ENCODE results near the gene ADPRHL1. TPM values are rescaled to one million over a fixed set of nuclear protein-coding genes. Genes with fewer than 3 reads are reported as not detected.

ADPRHL1 gene
- total RNA-seq, 1 donor from 2014 or later: 484 TPM

- Histone ChIP-seq H3K36me3 (no peaks in the 10 kb centered on the region), H3K27me3 (ENCODE audit: low read depth) (peaks cover 41% of the 10 kb centered on the region), H3K4me1 (peaks cover 8% of the 10 kb centered on the region), H3K9me3 (replicated peaks) (no peaks in the 10 kb centered on the region), H3K27ac (replicated peaks) (no peak overlapping the region), H3K4me3 (no peak overlapping the region)
- no peak for DNase-seq
- intact Hi-C loops (cut with micrococcal nuclease): no loop called here
- no peak for TF ChIP-seq CTCF (IDR thresholded peaks at IDR 0.05; ENCODE audit: borderline replicate concordance)
Observed at GRCh38 chr13:113358653-113359190, 94.6 kb downstream of the ADPRHL1 start.

- Histone ChIP-seq H3K27ac (replicated peaks) (no peak overlapping the region), H3K4me1 (no peaks in the 10 kb centered on the region), H3K27me3 (ENCODE audit: low read depth) (peaks cover 33% of the 10 kb centered on the region), H3K9me3 (replicated peaks) (no peaks in the 10 kb centered on the region), H3K36me3 (no peaks in the 10 kb centered on the region), H3K4me3 (no peak overlapping the region)
- intact Hi-C loops (cut with micrococcal nuclease): no loop called here
- DNase-seq: no peak
- no peak for TF ChIP-seq CTCF (IDR thresholded peaks at IDR 0.05; ENCODE audit: borderline replicate concordance)
Observed at GRCh38 chr13:113357529-113357928, 95.8 kb downstream of the ADPRHL1 start.

GRCh38 chr13:113356596-113356995, 96.7 kb downstream of the ADPRHL1 start:
- H3K9me3 ChIP-seq (replicated peaks): no peaks in the 10 kb centered on the region
- no peaks in the 10 kb centered on the region for H3K36me3 ChIP-seq
- H3K27ac ChIP-seq (replicated peaks): no peak overlapping the region
- H3K4me1 ChIP-seq: no peaks in the 10 kb centered on the region
- TF ChIP-seq CTCF (IDR thresholded peaks at IDR 0.05; ENCODE audit: borderline replicate concordance): no peak
- no peak overlapping the region for H3K4me3 ChIP-seq
- peaks cover 26% of the 10 kb centered on the region for H3K27me3 ChIP-seq (ENCODE audit: low read depth)
- no peak for DNase-seq
- intact Hi-C loops (cut with micrococcal nuclease): no loop called here

GRCh38 chr13:113355621-113356020, 97.7 kb downstream of the ADPRHL1 start:
- H3K27ac ChIP-seq (replicated peaks): no peak overlapping the region

GRCh38 chr13:113354831-113355610, 98.3 kb downstream of the ADPRHL1 start:
- intact Hi-C loops (cut with micrococcal nuclease): no loop called here
- H3K27me3 ChIP-seq (ENCODE audit: low read depth): peaks cover 14% of the 10 kb centered on the region
- H3K9me3 ChIP-seq (replicated peaks): no peaks in the 10 kb centered on the region
- H3K27ac ChIP-seq (replicated peaks): no peak overlapping the region
- no peak for TF ChIP-seq CTCF (IDR thresholded peaks at IDR 0.05; ENCODE audit: borderline replicate concordance)
- H3K4me3 ChIP-seq: no peak overlapping the region
- H3K4me1 ChIP-seq: no peaks in the 10 kb centered on the region
- no peaks in the 10 kb centered on the region for H3K36me3 ChIP-seq
- no peak for DNase-seq

More at GRCh38 chr13:113355621-113356020, 97.7 kb downstream of the ADPRHL1 start:
- intact Hi-C loops (cut with micrococcal nuclease): no loop called here
- TF ChIP-seq CTCF (IDR thresholded peaks at IDR 0.05; ENCODE audit: borderline replicate concordance): no peak
- H3K36me3 ChIP-seq: no peaks in the 10 kb centered on the region
- H3K9me3 ChIP-seq (replicated peaks): no peaks in the 10 kb centered on the region
- H3K27me3 ChIP-seq (ENCODE audit: low read depth): peaks cover 19% of the 10 kb centered on the region
- H3K4me3 ChIP-seq: no peak overlapping the region
- DNase-seq: no peak
- H3K4me1 ChIP-seq: no peaks in the 10 kb centered on the region
